Lower lobe of right lung (tissue), 2 donors: ENCODE data around the gene UNC5C. TPM values are rescaled to one million over a fixed set of nuclear protein-coding genes. Genes with fewer than 3 reads are reported as not detected.

Source experiments
- ATAC-seq, 2 donors: fragments of 200-7000 bp; cut with Tn5 transposase; one replicate each; pipeline ENCODE4 v1.9.1; 2020 to 2022; ENCODE audit warnings: mild to moderate bottlenecking in 2 of 2, moderate library complexity in 2 of 2
- DNase-seq: peaks from one replicate; pipeline ENCODE4 v3.0.0-alpha.2; 2020
- H3K27ac ChIP-seq: fragments of 200-600 bp; one replicate; pipeline ENCODE4 v1.8.0; 2022
- H3K27me3 ChIP-seq: fragments of 200-600 bp; one replicate; pipeline ENCODE4 v1.8.0; 2022; ENCODE audit warnings: low read depth
- H3K36me3 ChIP-seq: fragments of 200-600 bp; one replicate; pipeline ENCODE4 v1.8.0; 2022; ENCODE audit warnings: mild to moderate bottlenecking
- H3K4me1 ChIP-seq: fragments of 200-600 bp; one replicate; pipeline ENCODE4 v1.8.0; 2022
- H3K4me3 ChIP-seq: fragments of 200-600 bp; one replicate; pipeline ENCODE4 v1.8.0; 2022; ENCODE audit warnings: mild to moderate bottlenecking
- H3K9me3 ChIP-seq: fragments of 200-600 bp; one replicate; pipeline ENCODE4 v1.8.0; 2022
- intact Hi-C: fragments of 100-400 bp; cut with DNase I; formaldehyde crosslinking; loops from one replicate; pipeline ENCODE4 v1.11.0; 2022
- total RNA-seq: library from RNA; stranded (reverse); fragmentation: NEBNext Ultra II Directional; extraction: Animal tissue kit (Norgen Biotek cat#: 25700); gene quantifications from one replicate; pipeline ENCODE4 v1.2.1, GENCODE V29; 2021
- TF ChIP-seq, protein P1 (sequence below): fragments of 200-600 bp; IDR thresholded peaks from one replicate; pipeline ENCODE4 v1.8.0; 2022; ENCODE audit warnings: antibody characterized with exemption, mild to moderate bottlenecking
- donor health status: DM: no; HTN: yes; CAD: no; lungs with severe emphysema.

UNC5C gene
- total RNA-seq, 1 donor from 2014 or later: 5.1 TPM

GRCh38 chr4:95563638-95564337 is 15.0 kb upstream of the UNC5C start:
- no peaks in the 10 kb centered on the region for H3K9me3 ChIP-seq
- intact Hi-C loops: no loop called here
- no peak overlapping the region for H3K4me3 ChIP-seq
- H3K27me3 ChIP-seq: no peaks in the 10 kb centered on the region
- no peak for ATAC-seq
- no peaks in the 10 kb centered on the region for H3K36me3 ChIP-seq
- H3K4me1 ChIP-seq: no peaks in the 10 kb centered on the region
- DNase-seq: no peak
- H3K27ac ChIP-seq: no peak overlapping the region
- TF ChIP-seq, protein P1, sequence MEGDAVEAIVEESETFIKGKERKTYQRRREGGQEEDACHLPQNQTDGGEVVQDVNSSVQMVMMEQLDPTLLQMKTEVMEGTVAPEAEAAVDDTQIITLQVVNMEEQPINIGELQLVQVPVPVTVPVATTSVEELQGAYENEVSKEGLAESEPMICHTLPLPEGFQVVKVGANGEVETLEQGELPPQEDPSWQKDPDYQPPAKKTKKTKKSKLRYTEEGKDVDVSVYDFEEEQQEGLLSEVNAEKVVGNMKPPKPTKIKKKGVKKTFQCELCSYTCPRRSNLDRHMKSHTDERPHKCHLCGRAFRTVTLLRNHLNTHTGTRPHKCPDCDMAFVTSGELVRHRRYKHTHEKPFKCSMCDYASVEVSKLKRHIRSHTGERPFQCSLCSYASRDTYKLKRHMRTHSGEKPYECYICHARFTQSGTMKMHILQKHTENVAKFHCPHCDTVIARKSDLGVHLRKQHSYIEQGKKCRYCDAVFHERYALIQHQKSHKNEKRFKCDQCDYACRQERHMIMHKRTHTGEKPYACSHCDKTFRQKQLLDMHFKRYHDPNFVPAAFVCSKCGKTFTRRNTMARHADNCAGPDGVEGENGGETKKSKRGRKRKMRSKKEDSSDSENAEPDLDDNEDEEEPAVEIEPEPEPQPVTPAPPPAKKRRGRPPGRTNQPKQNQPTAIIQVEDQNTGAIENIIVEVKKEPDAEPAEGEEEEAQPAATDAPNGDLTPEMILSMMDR: no peak

GRCh38 chr4:95560774-95561173 is 12.0 kb upstream of the UNC5C start:
- no peak for DNase-seq
- intact Hi-C loops: no loop called here
- Histone ChIP-seq H3K4me3 (no peak overlapping the region), H3K9me3 (no peaks in the 10 kb centered on the region), H3K4me1 (no peaks in the 10 kb centered on the region), H3K36me3 (no peaks in the 10 kb centered on the region), H3K27ac (no peak overlapping the region), H3K27me3 (no peaks in the 10 kb centered on the region)
- ATAC-seq: no peak
- TF ChIP-seq, protein P1: no peak

DNA sequence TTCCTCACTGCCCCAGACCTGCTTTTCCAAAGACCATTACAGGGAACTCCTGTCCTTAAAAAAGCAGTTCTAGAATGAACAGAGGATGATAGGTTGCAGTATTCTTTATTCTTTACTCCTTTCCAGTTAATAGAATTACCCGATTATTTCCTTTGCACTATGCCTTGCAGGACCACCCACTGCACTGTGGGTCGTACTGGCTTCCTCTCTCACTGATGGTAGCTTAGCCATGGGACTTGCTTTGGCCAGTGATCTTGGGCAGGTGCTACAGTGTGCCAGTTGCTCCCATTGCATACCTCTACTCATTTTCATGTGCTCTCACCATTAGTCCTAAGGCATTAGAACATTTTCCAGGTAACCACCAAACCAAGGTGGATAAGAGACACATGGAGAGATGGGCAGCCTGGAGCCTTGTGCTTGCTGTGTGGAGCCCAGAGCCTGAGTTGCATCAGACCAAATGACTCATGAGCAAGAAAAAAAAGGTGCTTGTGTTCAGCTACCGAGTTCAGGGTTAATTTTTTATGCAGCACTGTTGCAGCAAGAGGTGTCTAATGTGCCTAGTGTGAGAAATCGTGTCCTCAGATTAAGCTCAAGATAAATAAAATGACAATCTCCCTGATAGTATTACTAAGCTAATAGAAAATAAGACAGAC is 7.6 kb upstream of the UNC5C start:
- no peak overlapping the region for H3K4me3 ChIP-seq
- H3K27me3 ChIP-seq: no peaks in the 10 kb centered on the region
- H3K27ac ChIP-seq: no peak overlapping the region
- no peaks in the 10 kb centered on the region for H3K9me3 ChIP-seq
- intact Hi-C loops: no loop called here
- no peaks in the 10 kb centered on the region for H3K36me3 ChIP-seq
- ATAC-seq: no peak
- no peak for DNase-seq
- no peaks in the 10 kb centered on the region for H3K4me1 ChIP-seq
- TF ChIP-seq, protein P1: no peak

DNA sequence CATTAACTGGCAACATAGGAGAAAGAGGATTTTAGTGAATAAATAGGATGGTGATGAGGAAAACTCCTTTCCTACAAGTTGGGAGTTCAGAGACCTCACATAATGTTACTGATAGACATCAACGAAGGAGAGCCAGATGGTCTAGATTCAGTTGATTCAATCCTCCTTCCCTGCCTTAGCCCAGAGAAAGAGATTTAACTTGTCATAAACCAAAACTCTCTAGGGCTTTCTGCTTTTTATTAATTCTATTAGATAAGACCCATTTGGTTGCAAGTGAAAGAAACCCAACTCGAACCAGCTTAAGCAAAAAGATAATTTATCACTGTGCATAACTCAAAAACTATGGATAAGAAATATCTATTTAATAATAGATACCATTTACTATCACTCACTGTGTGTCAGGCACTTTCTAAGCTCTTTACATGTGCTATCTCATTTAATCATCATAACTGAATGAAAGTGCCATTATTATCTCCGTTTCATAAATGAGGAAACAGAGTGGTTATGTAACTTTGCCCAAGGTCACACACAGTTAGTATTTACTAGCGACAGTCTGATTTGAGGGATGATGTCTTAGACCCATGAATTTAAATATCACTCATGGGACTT is 4.3 kb upstream of the UNC5C start:
- intact Hi-C loops: no loop called here
- ATAC-seq (no peak), DNase-seq (no peak)
- Histone ChIP-seq H3K27me3 (peaks cover 12% of the 10 kb centered on the region), H3K4me3 (no peak overlapping the region), H3K9me3 (no peaks in the 10 kb centered on the region), H3K27ac (no peak overlapping the region), H3K36me3 (no peaks in the 10 kb centered on the region), H3K4me1 (peaks cover 9% of the 10 kb centered on the region)
- TF ChIP-seq, protein P1: no peak

DNA sequence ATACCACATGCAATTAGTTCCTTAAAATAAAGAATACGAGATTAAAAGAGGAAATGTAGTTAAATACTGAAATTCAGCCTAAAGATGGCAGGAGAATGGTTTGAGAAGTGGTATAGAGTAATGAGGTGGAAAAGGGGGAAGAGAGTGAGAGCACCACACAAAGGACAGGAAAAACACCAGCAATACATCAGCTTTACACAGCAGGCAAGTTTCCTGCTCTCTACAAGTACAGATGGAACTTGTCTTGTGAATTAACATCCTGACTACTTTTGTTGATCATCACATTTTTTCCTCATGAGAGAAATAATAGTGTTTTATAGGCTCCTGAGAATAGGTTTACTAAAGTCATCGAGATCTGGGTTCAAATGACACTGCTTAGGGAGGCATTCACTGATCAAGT is 2.9 kb upstream of the UNC5C start:
- TF ChIP-seq, protein P1: no peak
- no peak overlapping the region for H3K4me3 ChIP-seq
- no peak for ATAC-seq
- intact Hi-C loops: no loop called here
- H3K4me1 ChIP-seq: peaks cover 16% of the 10 kb centered on the region
- H3K27ac ChIP-seq: no peak overlapping the region
- DNase-seq: no peak
- H3K36me3 ChIP-seq: no peaks in the 10 kb centered on the region
- H3K9me3 ChIP-seq: no peaks in the 10 kb centered on the region
- H3K27me3 ChIP-seq: peaks cover 19% of the 10 kb centered on the region
